Measurements from ENCODE around the gene NOL6. TPM values are rescaled to one million over a fixed set of nuclear protein-coding genes. Genes with fewer than 3 reads are reported as not detected.

The NOL6 gene
- total and polyA plus RNA-seq, 2 experiments from 2014 or later: 25.0 to 58.4 TPM

GRCh38 chr9:33426843-33427293, 46.9 kb downstream of the NOL6 start:
- no peak overlapping the region for H3K4me3 ChIP-seq
- Mint-ChIP-seq H3K4me1 (peaks cover 5% of the 10 kb centered on the region; the same call in 2 of the 3 replicates), H3K27me3 (ENCODE audit: insufficient read depth, low read depth, poor library complexity) (peaks cover 7% of the 10 kb centered on the region), H3K27ac (no peak overlapping the region), H3K9me3 (no peaks in the 10 kb centered on the region; the same call in 2 of the 3 replicates), H3K36me3 (ENCODE audit: low read depth) (no peaks in the 10 kb centered on the region), H3K4me3 (no peak overlapping the region)
- H3K27me3 ChIP-seq (ENCODE audit: insufficient read depth): no peaks in the 10 kb centered on the region
- H3K36me3 ChIP-seq (ENCODE audit: insufficient read depth): no peaks in the 10 kb centered on the region; the same call in 1 of the 2 replicates
- H4K20me1 ChIP-seq (replicated peaks; ENCODE audit: insufficient read depth): no peaks in the 10 kb centered on the region
- ATAC-seq (no peak), DNase-seq (ENCODE audit: low spot score) (no peak)
- no peak for TF ChIP-seq ETS1 (IDR thresholded peaks at IDR 0.05)
- TF ChIP-seq ZNF331 (CRISPR knock-in tag; IDR thresholded peaks at IDR 0.05; ENCODE audit: low read depth): no peak
- no peak for TF ChIP-seq CREB1 (CRISPR knock-in tag; IDR thresholded peaks at IDR 0.05; ENCODE audit: low read depth)
- no peak overlapping the region for H2AFZ ChIP-seq
- no peak overlapping the region for H3K4me2 ChIP-seq
- no peaks in the 10 kb centered on the region for H3K9me2 ChIP-seq (ENCODE audit: insufficient read depth)
- no peaks in the 10 kb centered on the region for H3K79me2 ChIP-seq (replicated peaks; ENCODE audit: insufficient read depth)
- no peaks in the 10 kb centered on the region for H3K4me1 ChIP-seq (ENCODE audit: insufficient read depth)
- H3K27ac ChIP-seq (ENCODE audit: low read depth): no peak overlapping the region
- no peaks in the 10 kb centered on the region for H3F3A ChIP-seq (replicated peaks; ENCODE audit: low read depth)

GRCh38 chr9:33425128-33425533, 48.6 kb downstream of the NOL6 start:
- Histone ChIP-seq H3F3A (replicated peaks; ENCODE audit: low read depth) (no peaks in the 10 kb centered on the region), H3K27ac (ENCODE audit: low read depth) (no peak overlapping the region), H2AFZ (no peak overlapping the region), H3K4me1 (ENCODE audit: insufficient read depth) (no peaks in the 10 kb centered on the region), H3K27me3 (ENCODE audit: insufficient read depth) (no peaks in the 10 kb centered on the region), H3K36me3 (ENCODE audit: insufficient read depth) (no peaks in the 10 kb centered on the region), H3K4me2 (no peak overlapping the region), H4K20me1 (replicated peaks; ENCODE audit: insufficient read depth) (no peaks in the 10 kb centered on the region), H3K4me3 (no peak overlapping the region), H3K79me2 (replicated peaks; ENCODE audit: insufficient read depth) (no peaks in the 10 kb centered on the region), H3K9me2 (ENCODE audit: insufficient read depth) (no peaks in the 10 kb centered on the region)
- ATAC-seq (no peak), DNase-seq (ENCODE audit: low spot score) (no peak)
- peaks cover 2% of the 10 kb centered on the region for H3K27me3 Mint-ChIP-seq (ENCODE audit: insufficient read depth, low read depth, poor library complexity)
- no peak overlapping the region for H3K27ac Mint-ChIP-seq
- peaks cover 5% of the 10 kb centered on the region; the same call in 1 of the 3 replicates for H3K4me1 Mint-ChIP-seq
- H3K4me3 Mint-ChIP-seq: no peak overlapping the region
- H3K36me3 Mint-ChIP-seq (ENCODE audit: low read depth): no peaks in the 10 kb centered on the region
- peaks cover 2% of the 10 kb centered on the region; the same call in 2 of the 3 replicates for H3K9me3 Mint-ChIP-seq
- TF ChIP-seq EZH2 (IDR thresholded peaks at IDR 0.05; ENCODE audit: low read depth, unreplicated experiment): no peak
- TF ChIP-seq ZNF114 (CRISPR knock-in tag; IDR thresholded peaks at IDR 0.05): no peak
- TF ChIP-seq REST (IDR thresholded peaks at IDR 0.05; ENCODE audit: unreplicated experiment): no peak
- no peak for TF ChIP-seq CTCF (conservative IDR thresholded peaks at IDR 0.05; ENCODE audit: low read depth in 2 of 2)
- TF ChIP-seq CREB1 (CRISPR knock-in tag; IDR thresholded peaks at IDR 0.05; ENCODE audit: low read depth): no peak
- TF ChIP-seq POLR2AphosphoS5 (IDR thresholded peaks at IDR 0.05; ENCODE audit: low read depth): no peak
- no peak for TF ChIP-seq ZNF462 (CRISPR knock-in tag; IDR thresholded peaks at IDR 0.05)

Measured in GM23338 (cell line).